DOHH2 (cell line): Measurements from ENCODE around the gene LYVE1.

Experiments used
- CTCF ChIP-seq: fragments of 200-600 bp; sonication (generic); IDR thresholded peaks from one replicate; pipeline ENCODE4 v1.5.1; 2014; ENCODE audit warnings: antibody characterized with exemption, mild to moderate bottlenecking, low read depth, low read length; ENCODE audit not compliant: poor library complexity, severe bottlenecking
- EZH2phosphoT487 ChIP-seq: fragments of 200-600 bp; sonication (generic); IDR thresholded peaks from 2 replicates; pipeline ENCODE4 v1.6.1; 2017; ENCODE audit warnings: borderline replicate concordance, mild to moderate bottlenecking, antibody characterized with exemption, low read length, moderate library complexity, mixed read lengths

- TF ChIP-seq CTCF = peak; percentile 24
- no peak for TF ChIP-seq EZH2phosphoT487
Observed at GRCh38 chr11:10564696-10565318, 3.7 kb downstream of the LYVE1 start.
